SU-DHL-6 (cell line): ENCODE data around the gene ENOX1.

ENCODE experiments used
- CTCF ChIP-seq: fragments of 200-600 bp; sonication (generic); IDR thresholded peaks from one replicate; pipeline ENCODE4 v1.5.1; 2017; ENCODE audit warnings: antibody characterized with exemption, mild to moderate bottlenecking, low read length, moderate library complexity; ENCODE audit not compliant: insufficient read depth, poor library complexity, severe bottlenecking
- EZH2phosphoT487 ChIP-seq: fragments of 200-600 bp; sonication (generic), shearing (Covaris generic); conservative IDR thresholded peaks from 2 replicates; pipeline ENCODE4 v1.6.1; 2018; ENCODE audit warnings: mild to moderate bottlenecking, antibody characterized with exemption, low read length, moderate library complexity, mixed read lengths

- TF ChIP-seq CTCF, result no peak
- TF ChIP-seq EZH2phosphoT487, result no peak
Measured at GRCh38 chr13:43180036-43180660, 606.6 kb downstream of the ENOX1 start.
